ENCODE results near the gene SUSD3.

DNA sequence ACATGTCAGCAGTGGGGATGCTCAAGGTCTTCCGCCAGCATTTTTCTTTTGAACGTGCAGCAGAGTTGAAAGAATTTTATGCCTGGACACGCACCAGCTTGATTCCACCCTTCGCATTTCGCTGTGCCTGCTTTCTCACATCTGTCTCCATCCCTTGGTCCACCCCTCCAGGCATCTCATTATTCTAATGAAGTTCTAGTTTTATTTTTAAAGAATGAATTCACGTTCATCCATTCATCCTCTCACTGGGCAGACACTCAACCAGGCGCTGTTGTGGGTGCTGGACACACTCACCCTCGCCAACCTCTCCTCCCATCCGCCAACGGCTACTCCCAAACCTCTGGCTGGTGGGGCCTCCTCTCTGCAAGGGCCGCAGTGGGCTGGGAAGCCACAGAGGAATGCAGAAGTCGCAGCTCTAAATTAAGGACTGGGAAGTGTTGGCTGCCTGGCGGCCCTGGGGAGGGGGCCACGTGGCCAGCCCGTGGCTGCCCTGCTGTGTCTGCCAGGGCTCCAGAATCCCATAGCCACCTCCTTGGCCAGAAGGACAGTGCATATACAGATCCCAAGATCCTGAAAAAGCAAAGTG lies 6.7 kb downstream of the SUSD3 start:
- no peak for TF ChIP-seq EZH2 (IDR thresholded peaks at IDR 0.05)
- TF ChIP-seq POLR2AphosphoS5 (IDR thresholded peaks at IDR 0.05; ENCODE audit: borderline replicate concordance, low read depth, low read length): no peak
